NT2/D1 (cell line): Measurements from ENCODE around the gene CRACDL.
A peak's percentile ranks its signal among the peaks of the same experiment; 100 is the strongest.

Source experiments
- DNase-seq: peaks from one replicate; pipeline ENCODE4 v3.0.0-alpha.2; 2011; ENCODE audit warnings: low read depth, low spot score
- H3K27me3 ChIP-seq: 2 replicates; pipeline ENCODE4 v1.6.0; 2011; ENCODE audit warnings: mild to moderate bottlenecking; ENCODE audit not compliant: insufficient read length, insufficient read depth
- H3K36me3 ChIP-seq: 2 replicates; pipeline ENCODE4 v1.6.1; 2011; ENCODE audit warnings: mild to moderate bottlenecking, low read length, mixed read lengths; ENCODE audit not compliant: insufficient read depth, insufficient read length
- H3K4me1 ChIP-seq: 2 replicates; pipeline ENCODE4 v1.5.1; 2011; ENCODE audit not compliant: insufficient read depth, insufficient read length
- H3K4me3 ChIP-seq: 2 replicates; pipeline ENCODE4 v1.5.1; 2011; ENCODE audit warnings: low read depth; ENCODE audit not compliant: insufficient read length
- H3K9ac ChIP-seq: 2 replicates; pipeline ENCODE4 v1.6.0; 2011; ENCODE audit warnings: low read depth; ENCODE audit not compliant: insufficient read length
- H3K9me3 ChIP-seq: 2 replicates; pipeline ENCODE4 v1.5.1; 2011; ENCODE audit warnings: mild to moderate bottlenecking, low read length; ENCODE audit not compliant: insufficient read depth
- SUZ12 ChIP-seq: IDR thresholded peaks from 2 replicates; pipeline ENCODE4 v1.6.1; 2011; ENCODE audit not compliant: insufficient read length, insufficient read depth; ENCODE audit errors: extremely low read depth
- YY1 ChIP-seq: IDR thresholded peaks from 2 replicates; pipeline ENCODE4 v1.6.1; 2011; ENCODE audit not compliant: insufficient read length, insufficient read depth
- ZNF274 ChIP-seq: IDR thresholded peaks from 2 replicates; pipeline ENCODE4 v1.6.1; 2011; ENCODE audit warnings: mild to moderate bottlenecking, low read depth, low read length

CRACDL gene

GRCh38 chr2:98935777-98936352 lies at the start of gene CRACDL:
TSS of gene CRACDL (minus strand) at chr2:98936225. CDS start at chr2:98846800, 89,425 bp downstream.
- peaks cover 67% of the 10 kb centered on the region for H3K27me3 ChIP-seq
- DNase-seq = no peak
- H3K9me3 ChIP-seq = no peaks in the 10 kb centered on the region

GRCh38 chr2:98975611-98976010 lies 39.6 kb upstream of the CRACDL start:
- no peak for DNase-seq
- Histone ChIP-seq H3K4me1 (no peaks in the 10 kb centered on the region), H3K36me3 (no peaks in the 10 kb centered on the region), H3K9me3 (peaks cover 32% of the 10 kb centered on the region), H3K9ac (no peak overlapping the region), H3K27me3 (no peaks in the 10 kb centered on the region), H3K4me3 (no peak overlapping the region)
- no peak for TF ChIP-seq ZNF274
- TF ChIP-seq YY1 = no peak
- TF ChIP-seq SUZ12 = no peak

More at GRCh38 chr2:98935777-98936352, at the start of gene CRACDL:
- TF ChIP-seq YY1 = no peak
- TF ChIP-seq SUZ12 = no peak
- no peak for TF ChIP-seq ZNF274
- Histone ChIP-seq H3K4me1 (no peaks in the 10 kb centered on the region), H3K4me3 (peak within 1 kb of the TSS; percentile 54), H3K36me3 (no peaks in the 10 kb centered on the region), H3K9ac (peak within 1 kb of the TSS; percentile 52)

GRCh38 chr2:98972582-98973167 lies 36.6 kb upstream of the CRACDL start:
- Histone ChIP-seq H3K4me1 (no peaks in the 10 kb centered on the region), H3K9me3 (peaks cover 34% of the 10 kb centered on the region), H3K4me3 (no peak overlapping the region), H3K9ac (no peak overlapping the region), H3K36me3 (no peaks in the 10 kb centered on the region), H3K27me3 (no peaks in the 10 kb centered on the region)
- TF ChIP-seq ZNF274 = no peak
- DNase-seq = no peak

- TF ChIP-seq SUZ12 (no peak), ZNF274 (no peak)
- H3K4me1 ChIP-seq = no peaks in the 10 kb centered on the region
- H3K9me3 ChIP-seq = no peaks in the 10 kb centered on the region
- no peaks in the 10 kb centered on the region for H3K27me3 ChIP-seq
- H3K9ac ChIP-seq = no peak overlapping the region
- H3K36me3 ChIP-seq = no peaks in the 10 kb centered on the region
- no peak for DNase-seq
- no peak overlapping the region for H3K4me3 ChIP-seq
Measured at GRCh38 chr2:98959810-98960507, 23.9 kb upstream of the CRACDL start.

- Histone ChIP-seq H3K9me3 (no peaks in the 10 kb centered on the region), H3K36me3 (no peaks in the 10 kb centered on the region), H3K27me3 (no peaks in the 10 kb centered on the region), H3K9ac (no peak overlapping the region), H3K4me3 (no peak overlapping the region), H3K4me1 (no peaks in the 10 kb centered on the region)
- DNase-seq = no peak
- no peak for TF ChIP-seq ZNF274
- TF ChIP-seq SUZ12 = no peak
- no peak for TF ChIP-seq YY1
Measured at GRCh38 chr2:98952966-98953365, 16.9 kb upstream of the CRACDL start.

DNA sequence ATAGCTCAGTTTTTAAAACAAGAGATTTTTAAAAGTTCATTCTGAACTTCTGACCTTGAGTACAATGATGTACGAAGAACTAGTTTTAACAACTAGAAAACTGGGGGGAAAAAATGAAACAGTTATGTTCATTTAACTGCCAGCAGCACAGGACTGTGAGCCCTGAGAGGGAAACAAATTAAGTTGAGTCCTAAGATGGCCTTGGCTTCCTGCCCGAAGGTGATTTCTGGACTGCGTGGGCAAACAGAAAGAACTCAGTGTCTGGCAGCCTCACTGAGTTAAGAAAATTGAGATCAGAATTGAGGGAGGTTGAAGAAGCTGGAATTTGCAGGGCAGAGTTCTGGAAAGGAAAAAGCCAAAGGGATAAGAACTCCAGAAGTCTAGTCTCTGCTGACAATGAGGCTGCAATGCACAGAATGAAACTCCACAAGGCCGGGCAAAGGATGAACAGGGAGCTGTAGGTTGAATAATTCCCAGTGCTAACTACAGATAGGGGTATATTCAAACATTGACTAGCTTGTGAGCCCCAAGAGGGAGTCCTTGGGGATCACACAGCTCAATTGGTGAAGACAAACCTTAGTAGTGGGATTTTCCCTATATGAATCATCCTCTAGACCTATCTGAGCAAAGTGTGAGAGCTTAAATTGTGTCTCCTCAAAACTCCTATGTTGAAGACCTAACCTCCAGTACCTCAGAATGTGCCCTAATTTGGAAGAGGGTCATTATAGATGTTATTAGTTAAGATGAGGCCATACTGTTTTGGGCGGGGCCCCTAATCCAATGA lies 13.1 kb upstream of the CRACDL start:
- no peak for DNase-seq
- H3K9me3 ChIP-seq = no peaks in the 10 kb centered on the region

GRCh38 chr2:98947554-98947953 lies 11.5 kb upstream of the CRACDL start:
- Histone ChIP-seq H3K27me3 (no peaks in the 10 kb centered on the region), H3K9me3 (no peaks in the 10 kb centered on the region), H3K4me3 (no peak overlapping the region), H3K9ac (no peak overlapping the region), H3K4me1 (peaks cover 5% of the 10 kb centered on the region), H3K36me3 (no peaks in the 10 kb centered on the region)
- TF ChIP-seq SUZ12 = no peak
- no peak for DNase-seq

More for the DNA sequence above, 13.1 kb upstream of the CRACDL start:
- Histone ChIP-seq H3K36me3 (no peaks in the 10 kb centered on the region), H3K9ac (no peak overlapping the region), H3K4me3 (no peak overlapping the region), H3K4me1 (peaks cover 5% of the 10 kb centered on the region), H3K27me3 (no peaks in the 10 kb centered on the region)
- TF ChIP-seq YY1 (no peak), SUZ12 (no peak), ZNF274 (no peak)
